A673 (cell line): ENCODE data around the gene MYRFL. TPM values are rescaled to one million over a fixed set of nuclear protein-coding genes. Genes with fewer than 3 reads are reported as not detected.
A peak's percentile ranks its signal among the peaks of the same experiment; 100 is the strongest.

Experiments
- BruUV-seq: library from RNA; stranded (reverse); fragments of 400-500 nt; replicated peaks from 2 replicates; lab custom pipeline; 2021; lab: Mats Ljungman, UMichigan
- CTCF ChIA-PET: fragments of 300-600 bp; sonication (Branson Sonifier 250); formaldehyde crosslinking; loops from one replicate; lab custom pipeline; 2022; ENCODE audit warnings: antibody characterized with exemption; lab: Charles Lee
- POLR2A ChIA-PET: fragments of 300-600 bp; sonication (Branson Sonifier 250); formaldehyde crosslinking; loops from one replicate; lab custom pipeline; 2022; ENCODE audit warnings: antibody characterized with exemption; ENCODE audit not compliant: low non-redundant PET; lab: Charles Lee
- DNase-seq: peaks from one replicate; pipeline ENCODE4 v3.0.0-alpha.2; 2015; ENCODE audit warnings: low spot score
- H3K27ac ChIP-seq: fragments of 200-600 bp; sonication (generic); 2 replicates; pipeline ENCODE4 v1.5.1; 2016; ENCODE audit warnings: mixed run types, low read depth, mild to moderate bottlenecking, mixed read lengths, antibody characterized with exemption, low read length; ENCODE audit not compliant: poor library complexity, severe bottlenecking
- H3K27me3 ChIP-seq: fragments of 200-600 bp; sonication (generic); replicated peaks from 2 replicates; pipeline ENCODE4 v1.6.1; 2017; ENCODE audit warnings: mixed run types, low read depth, mild to moderate bottlenecking, mixed read lengths, antibody characterized with exemption, low read length; ENCODE audit not compliant: insufficient read depth, poor library complexity
- H3K36me3 ChIP-seq: fragments of 200-600 bp; sonication (generic); 2 replicates; pipeline ENCODE4 v1.6.1; 2016; ENCODE audit warnings: mixed run types, mild to moderate bottlenecking, mixed read lengths, antibody characterized with exemption, low read length; ENCODE audit not compliant: insufficient read depth, poor library complexity, severe bottlenecking
- H3K4me1 ChIP-seq: fragments of 200-600 bp; sonication (generic); 2 replicates; pipeline ENCODE4 v1.6.1; 2017; ENCODE audit warnings: mixed run types, mild to moderate bottlenecking, mixed read lengths, antibody characterized with exemption, low read length; ENCODE audit not compliant: insufficient read depth, poor library complexity, severe bottlenecking
- H3K4me3 ChIP-seq: fragments of 200-600 bp; sonication (generic); 2 replicates; pipeline ENCODE4 v1.5.1; 2016; ENCODE audit warnings: low read depth, mixed run types, mild to moderate bottlenecking, mixed read lengths, low read length; ENCODE audit not compliant: poor library complexity, severe bottlenecking
- H3K9me3 ChIP-seq: fragments of 200-600 bp; sonication (generic); 2 replicates; pipeline ENCODE4 v1.6.1; 2016; ENCODE audit warnings: mixed run types, low read depth, mild to moderate bottlenecking, mixed read lengths, antibody characterized with exemption, low read length; ENCODE audit not compliant: poor library complexity, severe bottlenecking
- CTCF ChIP-seq: fragments of 300-800, 200-600 bp; sonication (generic); conservative IDR thresholded peaks from 2 replicates; pipeline ENCODE4 v1.5.1; 2017; ENCODE audit warnings: low read depth, mild to moderate bottlenecking, antibody characterized with exemption, low read length, moderate library complexity, mixed read lengths
- EZH2 ChIP-seq: fragments of 200-600 bp; sonication (generic); IDR thresholded peaks from 2 replicates; pipeline ENCODE4 v1.6.1; 2017; ENCODE audit warnings: borderline replicate concordance, low read depth, mild to moderate bottlenecking, mixed read lengths, antibody characterized with exemption, low read length; ENCODE audit not compliant: poor library complexity, severe bottlenecking
- intact Hi-C: fragments of 100-400 bp; cut with micrococcal nuclease; formaldehyde crosslinking; loops from one replicate; pipeline ENCODE4 v1.10.0; 2022; ENCODE audit not compliant: unreplicated experiment
- total RNA-seq: library from RNA; stranded (reverse); gene quantifications from 2 replicates; pipeline ENCODE4 v1.2.3, GENCODE V29; 2021

The MYRFL gene
- total RNA-seq, 1 experiment from 2014 or later, result not detected

- POLR2A ChIA-PET, result no interaction called here
- BruUV-seq, result no TSS peak
- H3K4me3 ChIP-seq, result no peak overlapping the region
- DNase-seq, result no peak
- CTCF ChIA-PET, result no interaction called here
- peaks cover 14% of the 10 kb centered on the region for H3K4me1 ChIP-seq
- H3K27ac ChIP-seq, result no peak overlapping the region
- TF ChIP-seq EZH2, result no peak
- TF ChIP-seq CTCF, result no peak
- H3K9me3 ChIP-seq, result no peaks in the 10 kb centered on the region
- H3K27me3 ChIP-seq, result peaks cover 8% of the 10 kb centered on the region
- intact Hi-C loops, result loop anchor here (5.0 kb wide), 2 partner anchors 469 to 819 kb away; partner anchors contain the start of gene KCNMB4
- H3K36me3 ChIP-seq, result no peaks in the 10 kb centered on the region
Measured at GRCh38 chr12:69898236-69898635, 73.2 kb downstream of the MYRFL start.

GRCh38 chr12:69900720-69901131, 75.7 kb downstream of the MYRFL start:
- peak; percentile 86 for DNase-seq
- Histone ChIP-seq H3K27ac (no peak overlapping the region), H3K36me3 (no peaks in the 10 kb centered on the region), H3K4me3 (no peak overlapping the region), H3K27me3 (peaks cover 30% of the 10 kb centered on the region), H3K9me3 (no peaks in the 10 kb centered on the region), H3K4me1 (peaks cover 14% of the 10 kb centered on the region)
- TF ChIP-seq EZH2 (no peak), CTCF (peak; percentile 91)
- intact Hi-C loops, result loop anchor here (1.0 to 10.0 kb wide), 3 partner anchors 174 to 677 kb away; partner anchors contain the start of gene CNOT2
- BruUV-seq, result no TSS peak
- POLR2A ChIA-PET, result no interaction called here
- CTCF ChIA-PET, result interaction anchor here (0.6 to 2.0 kb wide), 5 partner anchors 545 to 1847 kb away, joined by 3 to 9 read pairs (median 5); no protein-coding TSS in a partner anchor

DNA sequence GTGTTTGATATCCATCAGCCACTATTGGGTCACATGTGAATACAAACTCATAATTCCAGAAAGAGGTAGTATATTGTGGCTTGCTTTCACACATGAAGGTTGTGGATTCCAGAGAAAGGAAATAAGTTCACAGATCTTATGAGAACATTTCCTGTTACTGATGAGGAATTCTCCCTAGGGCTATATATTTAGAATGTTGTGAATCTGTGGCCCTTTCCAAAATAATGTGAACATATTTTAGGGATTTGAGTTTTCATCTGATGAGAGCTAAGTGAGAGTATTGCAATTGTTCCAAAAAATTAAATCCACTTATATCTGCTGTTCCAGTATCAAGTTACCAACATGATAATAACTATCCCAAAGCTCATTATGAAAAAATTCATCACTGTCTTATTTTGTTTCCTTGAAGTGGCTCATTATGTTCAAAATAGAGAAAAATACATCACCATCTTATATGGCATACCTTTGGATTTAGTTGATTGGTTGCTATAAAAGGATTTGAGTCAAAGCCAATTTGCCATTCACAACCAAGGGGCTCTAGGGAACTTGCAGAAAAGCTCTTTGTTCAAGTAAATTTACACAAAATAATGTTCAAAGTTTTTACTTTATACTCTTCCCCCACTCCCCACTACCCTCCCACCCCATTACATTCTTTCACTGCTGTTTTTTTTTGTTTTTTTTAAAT, 76.3 kb downstream of the MYRFL start:
- peaks cover 14% of the 10 kb centered on the region for H3K4me1 ChIP-seq
- H3K36me3 ChIP-seq, result no peaks in the 10 kb centered on the region
- peak; percentile 82 for DNase-seq
- ChIA-PET POLR2A (no interaction called here), CTCF (interaction anchor here (0.6 to 2.0 kb wide), 5 partner anchors 121 to 1846 kb away, joined by 3 to 9 read pairs (median 6); no protein-coding TSS in a partner anchor)
- H3K4me3 ChIP-seq, result no peak overlapping the region
- intact Hi-C loops, result loop anchor here (2.0 to 10.0 kb wide), 2 partner anchors 173 to 341 kb away; partner anchors contain the start of gene CNOT2
- no peaks in the 10 kb centered on the region for H3K9me3 ChIP-seq
- BruUV-seq, result no TSS peak
- peaks cover 34% of the 10 kb centered on the region for H3K27me3 ChIP-seq
- H3K27ac ChIP-seq, result no peak overlapping the region
- no peak for TF ChIP-seq CTCF
- no peak for TF ChIP-seq EZH2
